Endothelial cell of umbilical vein (primary cell): ENCODE data around the gene OSBPL10. TPM values are rescaled to one million over a fixed set of nuclear protein-coding genes. Genes with fewer than 3 reads are reported as not detected.

ENCODE experiments used
- BruUV-seq: library from RNA; stranded (reverse); fragments of 400-500 nt; replicated peaks from 2 replicates; lab custom pipeline; 2021; lab: Mats Ljungman, UMichigan
- CTCF ChIA-PET: fragments of 300-600, 350-600 bp; sonication (Branson Sonifier 250); formaldehyde crosslinking; loops from one replicate; lab custom pipeline; 2021; ENCODE audit warnings: antibody characterized with exemption, inconsistent platforms; lab: Charles Lee
- POLR2A ChIA-PET: fragments of 300-600, 350-600 bp; sonication (Branson Sonifier 250); formaldehyde crosslinking; loops from one replicate; lab custom pipeline; 2021; ENCODE audit warnings: antibody characterized with exemption, inconsistent platforms; lab: Charles Lee
- DNase-seq: peaks from one replicate; pipeline ENCODE4 v3.0.0-alpha.2; 2011; ENCODE audit warnings: low read depth, low spot score
- FAIRE-seq: peaks from 2 replicates; lab custom pipeline; 2011; peaks lifted over from hg19 to GRCh38; lab: Jason Lieb, UNC
- H2AFZ ChIP-seq: 2 replicates; pipeline ENCODE4 v1.6.0; 2012; ENCODE audit warnings: low read depth, low read length, control low read depth, inconsistent platforms
- H3K27ac ChIP-seq: 2 replicates; pipeline ENCODE4 v1.5.1; 2011; ENCODE audit warnings: low read depth, mild to moderate bottlenecking, control low read depth, low read length, moderate library complexity; ENCODE audit not compliant: insufficient read depth
- H3K27me3 ChIP-seq, 2 experiments: 2 replicates each; pipeline versions ENCODE4 v1.6.0 to v1.6.1; 2011; ENCODE audit warnings: low read length in 2 of 2, mixed read lengths in 1 of 2; ENCODE audit not compliant: control insufficient read depth in 2 of 2, insufficient read depth in 2 of 2
- H3K36me3 ChIP-seq, 2 experiments: 2 replicates in 1 of 2; 3 replicates in 1 of 2; pipeline ENCODE4 v1.5.1; 2011; ENCODE audit warnings: low read length in 2 of 2, mild to moderate bottlenecking in 1 of 2, moderate library complexity in 1 of 2; ENCODE audit not compliant: control insufficient read depth in 2 of 2, insufficient read depth in 2 of 2; ENCODE audit errors: extremely low read depth in 1 of 2
- H3K4me1 ChIP-seq: 3 replicates; pipeline ENCODE4 v1.5.1; 2011; ENCODE audit warnings: mild to moderate bottlenecking, low read length; ENCODE audit not compliant: control insufficient read depth, insufficient read depth; ENCODE audit errors: extremely low read depth
- H3K4me2 ChIP-seq: 2 replicates; pipeline ENCODE4 v1.6.1; 2011; ENCODE audit warnings: low read length, control low read depth, mixed read lengths; ENCODE audit not compliant: insufficient read depth
- H3K4me3 ChIP-seq, 3 experiments: fragments of 200-600 bp in 1 of 3; sonication (generic), shearing (Covaris generic) in 1 of 3; replicated peaks in 1 of 3; 2 replicates each; pipeline ENCODE4 v1.5.1; 2011 to 2016; ENCODE audit warnings: control low read depth in 3 of 3, low read length in 3 of 3, mild to moderate bottlenecking in 2 of 3, inconsistent platforms in 1 of 3, low read depth in 1 of 3, moderate library complexity in 1 of 3; ENCODE audit not compliant: insufficient read depth in 1 of 3
- H3K79me2 ChIP-seq: 2 replicates; pipeline ENCODE4 v1.6.0; 2012; ENCODE audit warnings: low read length, inconsistent platforms; ENCODE audit not compliant: control insufficient read depth, insufficient read depth
- H3K9ac ChIP-seq: replicated peaks from 2 replicates; pipeline ENCODE3; 2011; ENCODE audit warnings: low read length, control low read depth; ENCODE audit not compliant: insufficient read depth; ENCODE audit errors: extremely low read depth
- H3K9me1 ChIP-seq: replicated peaks from 3 replicates; pipeline ENCODE4 v1.6.0; 2011; ENCODE audit warnings: mild to moderate bottlenecking, low read length; ENCODE audit not compliant: control insufficient read depth, insufficient read depth; ENCODE audit errors: extremely low read depth
- H3K9me3 ChIP-seq: replicated peaks from 2 replicates; pipeline ENCODE4 v1.5.1; 2012; ENCODE audit warnings: low read length, inconsistent platforms; ENCODE audit not compliant: control insufficient read depth, insufficient read depth
- H4K20me1 ChIP-seq: replicated peaks from 2 replicates; pipeline ENCODE3; 2011; ENCODE audit warnings: mild to moderate bottlenecking, low read length; ENCODE audit not compliant: control insufficient read depth, insufficient read depth; ENCODE audit errors: extremely low read depth
- EZH2 ChIP-seq: IDR thresholded peaks from 2 replicates; pipeline ENCODE4 v1.6.1; 2012; ENCODE audit warnings: borderline replicate concordance, low read depth, mild to moderate bottlenecking, moderate library complexity, low read length, inconsistent platforms; ENCODE audit not compliant: severe bottlenecking
- FOS ChIP-seq: IDR thresholded peaks from 2 replicates; pipeline ENCODE4 v1.6.1; 2011; ENCODE audit warnings: mild to moderate bottlenecking, low read length, moderate library complexity, borderline replicate concordance; ENCODE audit not compliant: insufficient read depth
- GATA2 ChIP-seq: IDR thresholded peaks from 2 replicates; pipeline ENCODE4 v1.7.0; 2011; ENCODE audit warnings: low read depth, mild to moderate bottlenecking, moderate library complexity, mixed read lengths, low read length; ENCODE audit not compliant: insufficient read length, insufficient read depth
- JUN ChIP-seq: IDR thresholded peaks from 2 replicates; pipeline ENCODE4 v1.6.1; 2011; ENCODE audit warnings: borderline replicate concordance, low read depth; ENCODE audit not compliant: insufficient read length, insufficient read depth
- MYC ChIP-seq: IDR thresholded peaks from one replicate; pipeline ENCODE4 v1.6.1; 2011; ENCODE audit warnings: mild to moderate bottlenecking, low read depth, low read length
- POLR2A ChIP-seq: IDR thresholded peaks from 2 replicates; pipeline ENCODE4 v1.6.1; 2012; ENCODE audit warnings: low read depth, mild to moderate bottlenecking, control low read depth, low read length
- POLR2AphosphoS5 ChIP-seq: IDR thresholded peaks from 2 replicates; pipeline ENCODE4 v1.6.1; 2012; ENCODE audit warnings: low read depth, mild to moderate bottlenecking, control low read depth, low read length, moderate library complexity; ENCODE audit not compliant: insufficient read depth
- dilution Hi-C: fragments of 300-500 bp; cut with MboI; formaldehyde crosslinking; loops from one replicate; pipeline ENCODE4 v1.15.0; 2019; ENCODE audit warnings: low sequenced_read_pairs; ENCODE audit not compliant: extremely low pct_ligation_motif_present
- intact Hi-C: fragments of 100-400 bp; cut with micrococcal nuclease; formaldehyde crosslinking; loops from one replicate; pipeline ENCODE4 v1.10.0; 2022
- polyA plus RNA-seq, 4 experiments: library from polyadenylated mRNA; depleted of rRNA in 3 of 4; stranded (reverse) in 3 of 4; unstranded in 1 of 4; fragments of >200 nt; gene quantifications; 2 replicates each; pipeline versions ENCODE4 v1.2.1 to v1.2.3, GENCODE V29; 2011 to 2012; ENCODE audit warnings: missing spikeins in 1 of 4
- total RNA-seq: library from RNA; stranded (reverse); gene quantifications from 2 replicates; pipeline ENCODE4 v1.2.3, GENCODE V29; 2021
- TF ChIP-seq, protein P1 (sequence below): IDR thresholded peaks from 2 replicates; pipeline ENCODE4 v1.6.1; 2011; ENCODE audit not compliant: insufficient read depth, insufficient read length
- TF ChIP-seq, protein P2 (sequence below), 2 donors: IDR thresholded peaks; 1 replicate in 1 of 2; 2 replicates in 1 of 2; pipeline ENCODE4 v1.5.1; 2011; ENCODE audit warnings: low read length in 2 of 2, mild to moderate bottlenecking in 2 of 2, moderate library complexity in 2 of 2, control low read depth in 1 of 2, inconsistent platforms in 1 of 2, low read depth in 1 of 2; ENCODE audit not compliant: insufficient read depth in 1 of 2; ENCODE audit errors: extremely low read depth in 1 of 2

Gene OSBPL10
- total and polyA plus RNA-seq, 2 donors (not counting 3 experiments of a cell fraction or from before 2014, with no cell fraction given): 10.8 to 47.6 TPM

DNA sequence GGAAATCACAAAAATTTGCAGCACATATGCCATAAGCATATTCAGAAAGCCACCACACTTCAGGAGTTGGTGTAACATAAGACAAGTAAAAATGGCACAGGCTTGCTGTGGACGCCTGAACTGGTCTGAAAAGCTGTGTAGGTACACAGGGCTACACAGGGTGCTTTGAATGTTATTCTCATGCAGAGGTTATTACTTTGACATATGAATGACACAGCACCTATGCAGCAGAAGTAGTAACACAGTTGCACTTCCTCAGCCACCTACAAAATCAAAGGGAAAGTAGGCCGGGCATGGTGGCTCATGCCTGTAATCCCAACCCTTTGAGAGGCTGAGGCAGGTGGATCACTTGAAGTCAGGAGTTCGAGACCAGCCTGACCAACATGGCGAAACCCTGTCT, 54.5 kb downstream of the OSBPL10 start:
- Histone ChIP-seq H3K9ac (no peak overlapping the region), H2AFZ (no peak overlapping the region), H3K27ac (no peak overlapping the region), H3K4me2 (no peak overlapping the region), H3K9me3 (no peaks in the 10 kb centered on the region), H3K79me2 (peaks cover 10% of the 10 kb centered on the region), H3K36me3 (no peaks in the 10 kb centered on the region), H3K27me3 (no peaks in the 10 kb centered on the region), H4K20me1 (no peaks in the 10 kb centered on the region), H3K9me1 (no peaks in the 10 kb centered on the region), H3K4me3 (no peak overlapping the region), H3K4me1 (no peaks in the 10 kb centered on the region)
- TF ChIP-seq FOS (no peak), GATA2 (no peak), POLR2A (no peak), POLR2AphosphoS5 (no peak), JUN (no peak), EZH2 (no peak), MYC (no peak)
- TF ChIP-seq, protein P1, sequence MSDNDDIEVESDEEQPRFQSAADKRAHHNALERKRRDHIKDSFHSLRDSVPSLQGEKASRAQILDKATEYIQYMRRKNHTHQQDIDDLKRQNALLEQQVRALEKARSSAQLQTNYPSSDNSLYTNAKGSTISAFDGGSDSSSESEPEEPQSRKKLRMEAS: no peak
- TF ChIP-seq, protein P2, sequence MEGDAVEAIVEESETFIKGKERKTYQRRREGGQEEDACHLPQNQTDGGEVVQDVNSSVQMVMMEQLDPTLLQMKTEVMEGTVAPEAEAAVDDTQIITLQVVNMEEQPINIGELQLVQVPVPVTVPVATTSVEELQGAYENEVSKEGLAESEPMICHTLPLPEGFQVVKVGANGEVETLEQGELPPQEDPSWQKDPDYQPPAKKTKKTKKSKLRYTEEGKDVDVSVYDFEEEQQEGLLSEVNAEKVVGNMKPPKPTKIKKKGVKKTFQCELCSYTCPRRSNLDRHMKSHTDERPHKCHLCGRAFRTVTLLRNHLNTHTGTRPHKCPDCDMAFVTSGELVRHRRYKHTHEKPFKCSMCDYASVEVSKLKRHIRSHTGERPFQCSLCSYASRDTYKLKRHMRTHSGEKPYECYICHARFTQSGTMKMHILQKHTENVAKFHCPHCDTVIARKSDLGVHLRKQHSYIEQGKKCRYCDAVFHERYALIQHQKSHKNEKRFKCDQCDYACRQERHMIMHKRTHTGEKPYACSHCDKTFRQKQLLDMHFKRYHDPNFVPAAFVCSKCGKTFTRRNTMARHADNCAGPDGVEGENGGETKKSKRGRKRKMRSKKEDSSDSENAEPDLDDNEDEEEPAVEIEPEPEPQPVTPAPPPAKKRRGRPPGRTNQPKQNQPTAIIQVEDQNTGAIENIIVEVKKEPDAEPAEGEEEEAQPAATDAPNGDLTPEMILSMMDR (IDR thresholded peaks at IDR 0.05; ENCODE audit: extremely low read depth in 1 of 2, insufficient read depth in 1 of 2, low read depth in 1 of 2, low read length in 2 of 2): no peak
- FAIRE-seq (no peak), DNase-seq (no peak)
- intact Hi-C loops (no loop called here), dilution Hi-C loops (no loop called here)
- POLR2A ChIA-PET: no interaction called here
- BruUV-seq: no TSS peak
- CTCF ChIA-PET: interaction anchor here (1.5 kb wide), 1 partner anchor 9 kb away, joined by 3 read pairs; no protein-coding TSS in a partner anchor
